CD4-positive, CD25-positive, alpha-beta regulatory T cell (primary cell): ENCODE results near the gene FGD5. TPM values are rescaled to one million over a fixed set of nuclear protein-coding genes. Genes with fewer than 3 reads are reported as not detected.

Source experiments
- ATAC-seq, 2 donors: fragments of 150-1000 bp; cut with Tn5 transposase; one replicate each; pipeline ENCODE4 v1.10.0; 2021; ENCODE audit warnings: low read depth in 2 of 2, moderate number of reproducible peaks in 2 of 2, moderate library complexity in 1 of 2
- DNase-seq, 3 donors: peaks; one replicate each; pipeline versions ENCODE4 v3.0.0 to v3.0.0-alpha.2; 2012 to 2022; ENCODE audit warnings: mixed read lengths in 1 of 3
- H3K27ac ChIP-seq: one replicate; pipeline ENCODE4 v1.7.0; 2013; ENCODE audit warnings: mild to moderate bottlenecking, low read length; ENCODE audit not compliant: insufficient read depth, poor library complexity, severe bottlenecking
- H3K27me3 ChIP-seq: one replicate; pipeline ENCODE4 v1.7.0; 2013; ENCODE audit warnings: low read length; ENCODE audit not compliant: control insufficient read depth, insufficient read depth
- H3K36me3 ChIP-seq: one replicate; pipeline ENCODE4 v1.7.0; 2013; ENCODE audit warnings: mild to moderate bottlenecking, low read length, moderate library complexity; ENCODE audit not compliant: control insufficient read depth, insufficient read depth
- H3K4me1 ChIP-seq: 2 replicates; pipeline ENCODE4 v1.7.0; 2013; ENCODE audit warnings: mild to moderate bottlenecking, low read length; ENCODE audit not compliant: insufficient read depth, control insufficient read depth, poor library complexity, severe bottlenecking
- H3K4me3 ChIP-seq: one replicate; pipeline ENCODE4 v1.7.0; 2013; ENCODE audit warnings: low read depth, mild to moderate bottlenecking, low read length, moderate library complexity
- H3K9me3 ChIP-seq, 2 experiments: 1 replicate in 1 of 2; 2 replicates in 1 of 2; pipeline ENCODE4 v1.7.0; 2013; ENCODE audit warnings: low read length in 2 of 2, mild to moderate bottlenecking in 1 of 2, moderate library complexity in 1 of 2; ENCODE audit not compliant: control insufficient read depth in 2 of 2
- H3K27ac Mint-ChIP-seq, 3 donors: one replicate each; pipeline ENCODE4 v1.8.0; 2020 to 2022; ENCODE audit warnings: mild to moderate bottlenecking in 3 of 3, mixed read lengths in 3 of 3, moderate library complexity in 2 of 3
- H3K27me3 Mint-ChIP-seq: one replicate; pipeline ENCODE4 v1.8.0; 2022; ENCODE audit warnings: mild to moderate bottlenecking, mixed read lengths
- H3K36me3 Mint-ChIP-seq: one replicate; pipeline ENCODE4 v1.8.0; 2020; ENCODE audit warnings: mixed read lengths
- H3K4me1 Mint-ChIP-seq, 4 donors: one replicate each; pipeline ENCODE4 v1.8.0; 2020 to 2022; ENCODE audit warnings: mixed read lengths in 4 of 4, mild to moderate bottlenecking in 1 of 4
- H3K4me3 Mint-ChIP-seq, 4 donors: one replicate each; pipeline ENCODE4 v1.8.0; 2020 to 2022; ENCODE audit warnings: mild to moderate bottlenecking in 4 of 4, mixed read lengths in 4 of 4, moderate library complexity in 3 of 4
- H3K9me3 Mint-ChIP-seq, 7 donors: one replicate each; pipeline ENCODE4 v1.8.0; 2020 to 2022; ENCODE audit warnings: mixed read lengths in 7 of 7, mild to moderate bottlenecking in 3 of 7, moderate library complexity in 2 of 7
- polyA plus RNA-seq, 4 donors: library from polyadenylated mRNA; unstranded; fragments of 300-500 nt; fragmentation: Illumina TruSeq; gene quantifications; one replicate each; pipeline ENCODE4 v1.2.3, GENCODE V29; 2021
- total RNA-seq: library from RNA; stranded (reverse); gene quantifications from one replicate; pipeline ENCODE4 v1.2.3, GENCODE V29; 2022

FGD5 gene
- total and polyA plus RNA-seq, 5 donors from 2014 or later = 0.13 to 0.79 TPM; not detected in 3

- Mint-ChIP-seq H3K9me3 (peaks cover 0 to 3% (median 0%) of the 10 kb centered on the region in 7 donors), H3K27me3 (peaks cover 31% of the 10 kb centered on the region), H3K4me1 (no peaks in the 10 kb centered on the region), H3K4me3 (no peak overlapping the region), H3K36me3 (no peaks in the 10 kb centered on the region), H3K27ac (no peak overlapping the region)
- H3K27ac ChIP-seq = no peak overlapping the region
- no peaks in the 10 kb centered on the region for H3K9me3 ChIP-seq
- no peaks in the 10 kb centered on the region for H3K36me3 ChIP-seq
- no peaks in the 10 kb centered on the region for H3K27me3 ChIP-seq
- ATAC-seq = no peak
- DNase-seq = no peak
- no peaks in the 10 kb centered on the region for H3K4me1 ChIP-seq
- H3K4me3 ChIP-seq = no peak overlapping the region
Observed at GRCh38 chr3:14857506-14857905, 38.7 kb downstream of the FGD5 start.

DNA sequence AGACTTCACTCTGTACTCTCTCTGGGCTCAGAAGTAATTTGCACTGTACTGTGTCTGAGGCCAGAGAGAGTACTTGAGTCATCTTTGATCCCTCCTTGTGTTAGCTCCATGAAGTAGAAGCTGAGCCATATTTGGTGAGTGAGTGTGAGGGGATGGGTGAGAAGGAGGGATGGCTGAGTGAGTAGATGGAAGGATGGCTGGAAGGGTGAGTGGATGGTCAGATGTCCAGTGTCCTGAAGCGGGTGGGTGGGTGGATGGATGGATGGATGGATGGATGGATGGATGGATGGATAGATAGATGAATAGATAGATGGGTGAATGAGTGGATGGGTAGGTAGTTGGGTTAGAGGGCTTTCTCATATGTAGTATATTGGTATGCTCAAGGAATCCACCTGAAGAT lies 39.3 kb downstream of the FGD5 start:
- DNase-seq (no peak), ATAC-seq (no peak)
- Histone ChIP-seq H3K4me1 (no peaks in the 10 kb centered on the region), H3K27me3 (no peaks in the 10 kb centered on the region), H3K27ac (no peak overlapping the region), H3K4me3 (no peak overlapping the region), H3K36me3 (no peaks in the 10 kb centered on the region), H3K9me3 (no peaks in the 10 kb centered on the region)
- H3K27me3 Mint-ChIP-seq = peaks cover 29% of the 10 kb centered on the region
- H3K4me1 Mint-ChIP-seq = no peaks in the 10 kb centered on the region
- H3K9me3 Mint-ChIP-seq = peaks cover 0 to 3% (median 0%) of the 10 kb centered on the region in 7 donors
- no peaks in the 10 kb centered on the region for H3K36me3 Mint-ChIP-seq
- no peak overlapping the region for H3K4me3 Mint-ChIP-seq
- no peak overlapping the region for H3K27ac Mint-ChIP-seq

DNA sequence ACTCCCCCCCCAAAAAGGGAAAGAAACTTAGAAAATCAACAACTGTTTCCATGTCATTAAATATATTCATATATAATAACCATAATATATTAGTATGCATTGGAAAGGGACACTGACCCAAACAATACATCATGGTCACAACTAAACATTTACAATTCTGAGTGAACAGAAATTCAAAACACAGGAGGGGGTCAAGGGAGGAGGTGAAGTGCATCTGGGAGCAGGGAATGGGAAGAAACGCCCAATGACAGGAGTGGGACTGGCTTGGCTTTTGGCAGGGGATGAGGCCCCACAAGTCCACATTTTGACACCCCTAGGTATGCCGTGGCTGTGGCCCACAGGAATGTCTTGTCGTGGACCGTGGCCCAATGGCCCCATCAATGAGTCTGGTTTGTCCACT lies 41.1 kb downstream of the FGD5 start:
- no peaks in the 10 kb centered on the region for H3K36me3 ChIP-seq
- H3K4me3 ChIP-seq = no peak overlapping the region
- Mint-ChIP-seq H3K36me3 (no peaks in the 10 kb centered on the region), H3K27ac (no peak overlapping the region), H3K27me3 (peaks cover 27% of the 10 kb centered on the region), H3K9me3 (peaks cover 0 to 3% (median 0%) of the 10 kb centered on the region in 7 donors), H3K4me3 (no peak overlapping the region), H3K4me1 (no peaks in the 10 kb centered on the region)
- H3K27me3 ChIP-seq = no peaks in the 10 kb centered on the region
- DNase-seq (no peak), ATAC-seq (no peak)
- H3K4me1 ChIP-seq = no peaks in the 10 kb centered on the region
- H3K27ac ChIP-seq = no peak overlapping the region
- no peaks in the 10 kb centered on the region for H3K9me3 ChIP-seq

GRCh38 chr3:14861031-14861430 lies 42.3 kb downstream of the FGD5 start:
- DNase-seq (no peak), ATAC-seq (no peak)
- H3K36me3 ChIP-seq = no peaks in the 10 kb centered on the region
- no peaks in the 10 kb centered on the region for H3K4me1 ChIP-seq
- H3K27me3 Mint-ChIP-seq = peaks cover 27% of the 10 kb centered on the region
- no peaks in the 10 kb centered on the region for H3K36me3 Mint-ChIP-seq
- H3K4me1 Mint-ChIP-seq = no peaks in the 10 kb centered on the region
- H3K9me3 ChIP-seq = no peaks in the 10 kb centered on the region
- H3K27ac Mint-ChIP-seq = no peak overlapping the region
- no peak overlapping the region for H3K27ac ChIP-seq
- no peaks in the 10 kb centered on the region for H3K27me3 ChIP-seq
- H3K9me3 Mint-ChIP-seq = no peaks in the 10 kb centered on the region
- H3K4me3 ChIP-seq = no peak overlapping the region
- no peak overlapping the region for H3K4me3 Mint-ChIP-seq

- Mint-ChIP-seq H3K4me1 (no peaks in the 10 kb centered on the region), H3K4me3 (no peak overlapping the region), H3K36me3 (no peaks in the 10 kb centered on the region), H3K9me3 (no peaks in the 10 kb centered on the region), H3K27ac (no peak overlapping the region), H3K27me3 (peaks cover 22% of the 10 kb centered on the region)
- H3K27me3 ChIP-seq = no peaks in the 10 kb centered on the region
- H3K9me3 ChIP-seq = no peaks in the 10 kb centered on the region
- no peak for ATAC-seq
- no peaks in the 10 kb centered on the region for H3K36me3 ChIP-seq
- H3K4me1 ChIP-seq = no peaks in the 10 kb centered on the region
- H3K27ac ChIP-seq = no peak overlapping the region
- no peak overlapping the region for H3K4me3 ChIP-seq
- no peak for DNase-seq
Observed at GRCh38 chr3:14861446-14862302, 42.9 kb downstream of the FGD5 start.

DNA sequence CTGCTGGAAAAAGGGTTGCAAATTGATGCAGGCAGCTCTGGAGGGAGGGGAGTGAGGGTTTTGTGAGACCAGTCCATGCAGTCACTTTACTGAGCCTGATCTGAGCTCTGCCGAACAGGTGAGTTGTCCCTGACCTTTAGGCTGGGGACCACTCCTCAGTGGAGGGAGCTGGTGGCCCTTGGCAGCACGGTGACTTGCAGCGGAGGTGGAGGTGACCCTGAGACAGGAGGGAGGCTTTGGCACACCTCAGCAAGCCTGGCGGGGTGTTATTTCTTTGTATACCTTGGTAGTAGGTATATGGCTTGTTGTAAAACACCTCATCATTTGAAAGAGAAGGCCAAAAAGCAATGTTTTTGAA lies 43.5 kb downstream of the FGD5 start:
- Mint-ChIP-seq H3K4me3 (no peak overlapping the region), H3K27ac (no peak overlapping the region)
- no peak for ATAC-seq

DNA sequence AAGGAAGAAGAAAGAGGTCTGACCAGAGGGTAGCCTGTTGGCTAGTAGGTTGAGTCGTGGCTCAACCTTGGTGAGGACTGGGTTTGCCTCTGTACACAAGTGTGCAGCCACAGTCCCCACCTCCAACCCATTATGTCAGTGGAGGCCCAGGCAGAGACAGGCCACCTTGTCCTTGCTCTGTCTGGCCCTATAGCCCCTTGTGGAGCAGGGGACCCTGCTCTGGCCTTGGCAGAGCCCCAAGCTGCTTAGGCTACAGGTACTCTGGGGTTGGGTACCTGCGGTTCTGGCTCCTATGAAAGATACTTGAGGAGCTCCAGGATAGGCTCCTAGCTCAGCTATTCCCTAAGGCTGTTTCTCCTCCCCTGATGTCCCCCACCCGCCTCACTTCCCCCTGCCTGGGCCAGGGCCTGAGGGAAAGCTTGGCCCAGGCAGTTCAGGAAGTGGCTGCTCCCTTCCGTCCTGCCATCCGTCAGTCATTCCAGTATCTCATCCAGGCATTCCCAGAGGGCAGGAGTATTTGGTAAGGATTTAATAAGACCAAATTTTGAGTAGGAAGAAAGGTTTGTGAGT lies 44.0 kb downstream of the FGD5 start:
- DNase-seq = no peak
- no peaks in the 10 kb centered on the region for H3K9me3 ChIP-seq
- Mint-ChIP-seq H3K27me3 (peaks cover 17% of the 10 kb centered on the region), H3K9me3 (no peaks in the 10 kb centered on the region), H3K27ac (no peak overlapping the region), H3K4me1 (no peaks in the 10 kb centered on the region), H3K4me3 (no peak overlapping the region), H3K36me3 (no peaks in the 10 kb centered on the region)
- no peaks in the 10 kb centered on the region for H3K27me3 ChIP-seq
- no peak overlapping the region for H3K4me3 ChIP-seq
- no peak for ATAC-seq
- no peaks in the 10 kb centered on the region for H3K4me1 ChIP-seq
- no peak overlapping the region for H3K27ac ChIP-seq
- H3K36me3 ChIP-seq = no peaks in the 10 kb centered on the region

More for the DNA sequence above, 43.5 kb downstream of the FGD5 start:
- H3K27me3 ChIP-seq = no peaks in the 10 kb centered on the region
- no peaks in the 10 kb centered on the region for H3K4me1 Mint-ChIP-seq
- no peak overlapping the region for H3K27ac ChIP-seq
- H3K27me3 Mint-ChIP-seq = peaks cover 20% of the 10 kb centered on the region
- H3K4me3 ChIP-seq = no peak overlapping the region
- no peaks in the 10 kb centered on the region for H3K9me3 ChIP-seq
- DNase-seq = no peak
- no peaks in the 10 kb centered on the region for H3K4me1 ChIP-seq
- no peaks in the 10 kb centered on the region for H3K9me3 Mint-ChIP-seq
- H3K36me3 Mint-ChIP-seq = no peaks in the 10 kb centered on the region
- no peaks in the 10 kb centered on the region for H3K36me3 ChIP-seq
